HFF-Myc (cell line): ENCODE measurements around the gene SLC6A11.

Experiments
- DNase-seq: peaks from one replicate; pipeline ENCODE4 v3.0.0-alpha.2; 2011; ENCODE audit warnings: low read depth; ENCODE audit errors: extremely low read depth
- H3K4me3 ChIP-seq: replicated peaks from 2 replicates; pipeline ENCODE4 v1.5.1; 2011; ENCODE audit warnings: low read depth, mild to moderate bottlenecking, control low read depth, low read length
- TF ChIP-seq, protein P1 (sequence below): IDR thresholded peaks from 2 replicates; pipeline ENCODE4 v1.5.1; 2012; ENCODE audit warnings: mild to moderate bottlenecking, low read depth, low read length, control low read depth; ENCODE audit errors: missing control alignments

Gene SLC6A11

DNA sequence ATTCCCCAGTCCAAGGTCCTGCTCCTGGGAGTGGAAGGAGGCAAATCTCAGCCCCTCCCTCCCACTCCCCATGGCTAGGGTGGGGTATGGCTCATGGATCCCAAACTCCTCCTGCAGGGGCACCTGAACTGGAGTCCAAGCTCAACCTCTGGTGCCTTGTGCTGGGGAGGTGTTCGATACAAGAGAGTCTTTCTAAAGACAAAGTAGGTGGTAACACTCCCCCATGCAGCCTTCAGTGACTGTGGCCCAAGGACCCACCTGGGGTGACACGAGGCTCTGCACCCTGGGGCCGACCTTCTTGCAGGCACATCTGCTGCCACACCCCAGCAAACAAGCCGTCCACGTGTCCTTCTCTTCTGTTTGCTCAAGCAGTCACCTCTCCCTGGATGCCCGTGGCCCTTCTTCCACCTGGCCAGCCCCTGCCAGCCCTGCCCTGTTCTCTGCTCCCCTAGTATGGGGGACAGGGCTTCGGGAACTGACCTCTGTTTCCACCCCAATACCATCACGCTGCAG is 36.7 kb upstream of the SLC6A11 start:
- H3K4me3 ChIP-seq = no peak overlapping the region
- TF ChIP-seq, protein P1, sequence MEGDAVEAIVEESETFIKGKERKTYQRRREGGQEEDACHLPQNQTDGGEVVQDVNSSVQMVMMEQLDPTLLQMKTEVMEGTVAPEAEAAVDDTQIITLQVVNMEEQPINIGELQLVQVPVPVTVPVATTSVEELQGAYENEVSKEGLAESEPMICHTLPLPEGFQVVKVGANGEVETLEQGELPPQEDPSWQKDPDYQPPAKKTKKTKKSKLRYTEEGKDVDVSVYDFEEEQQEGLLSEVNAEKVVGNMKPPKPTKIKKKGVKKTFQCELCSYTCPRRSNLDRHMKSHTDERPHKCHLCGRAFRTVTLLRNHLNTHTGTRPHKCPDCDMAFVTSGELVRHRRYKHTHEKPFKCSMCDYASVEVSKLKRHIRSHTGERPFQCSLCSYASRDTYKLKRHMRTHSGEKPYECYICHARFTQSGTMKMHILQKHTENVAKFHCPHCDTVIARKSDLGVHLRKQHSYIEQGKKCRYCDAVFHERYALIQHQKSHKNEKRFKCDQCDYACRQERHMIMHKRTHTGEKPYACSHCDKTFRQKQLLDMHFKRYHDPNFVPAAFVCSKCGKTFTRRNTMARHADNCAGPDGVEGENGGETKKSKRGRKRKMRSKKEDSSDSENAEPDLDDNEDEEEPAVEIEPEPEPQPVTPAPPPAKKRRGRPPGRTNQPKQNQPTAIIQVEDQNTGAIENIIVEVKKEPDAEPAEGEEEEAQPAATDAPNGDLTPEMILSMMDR = no peak
- no peak for DNase-seq

DNA sequence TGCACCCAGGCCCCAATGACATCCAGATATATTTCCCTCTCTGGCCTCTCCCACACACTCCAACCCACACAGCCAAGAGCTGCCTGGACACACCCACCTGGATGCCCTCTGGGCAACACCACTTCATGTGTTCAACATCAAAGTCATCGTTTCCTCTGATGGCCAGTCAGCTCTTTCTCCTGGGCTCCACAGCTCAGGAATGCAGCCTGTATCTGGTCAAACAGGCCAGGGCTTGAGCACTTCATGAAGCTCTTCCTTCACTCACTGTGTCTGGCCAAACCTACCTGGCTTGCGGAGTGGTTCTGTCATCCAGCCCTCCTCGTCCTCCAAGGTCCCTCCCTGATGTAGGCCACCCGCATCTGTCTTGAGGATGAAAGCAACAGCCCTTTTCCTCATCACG is 35.8 kb upstream of the SLC6A11 start:
- TF ChIP-seq, protein P1 = no peak

DNA sequence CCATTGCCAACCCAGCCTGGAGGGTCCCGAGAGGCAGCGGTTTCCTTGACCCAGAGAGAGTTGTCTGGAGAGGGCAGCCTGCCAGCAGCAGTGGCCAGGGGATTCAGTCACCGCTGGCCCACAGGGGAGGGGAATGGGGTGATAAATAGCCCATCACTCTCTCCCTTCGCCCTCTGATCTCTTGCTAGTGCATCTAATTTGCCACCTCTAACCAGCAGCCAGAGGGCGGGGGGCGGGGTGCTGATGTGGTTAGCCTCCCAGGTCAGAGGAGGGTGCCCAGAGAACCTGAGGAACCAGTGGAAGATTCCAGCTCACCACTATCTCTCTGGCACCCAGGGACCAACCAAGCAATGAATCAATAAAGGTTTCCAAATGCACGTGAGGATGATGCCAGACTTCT is 35.1 kb upstream of the SLC6A11 start:
- H3K4me3 ChIP-seq = no peak overlapping the region
- DNase-seq = no peak
- TF ChIP-seq, protein P1 = no peak

More for the DNA sequence above, 35.8 kb upstream of the SLC6A11 start:
- H3K4me3 ChIP-seq = no peak overlapping the region
- DNase-seq = no peak

DNA sequence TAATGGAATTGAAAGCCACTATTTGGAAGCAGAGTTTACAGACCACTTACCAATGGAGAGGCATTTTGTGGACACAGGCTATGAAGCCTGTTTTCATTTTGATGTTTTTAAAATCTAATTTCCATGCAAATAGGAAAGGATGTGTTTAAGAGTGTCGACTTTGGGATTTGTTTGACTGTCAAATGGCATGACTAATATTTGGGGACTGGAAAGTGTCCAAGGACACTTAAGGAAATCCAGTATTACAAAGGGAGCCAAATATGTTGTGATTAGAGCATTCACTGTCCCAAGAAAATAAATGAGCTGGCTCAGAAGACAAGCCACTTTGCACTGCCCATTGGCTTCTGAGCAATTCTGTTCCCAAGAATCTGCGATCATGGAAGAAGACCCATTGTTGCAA is 34.0 kb upstream of the SLC6A11 start:
- no peak for DNase-seq
- no peak overlapping the region for H3K4me3 ChIP-seq
- TF ChIP-seq, protein P1 = no peak

DNA sequence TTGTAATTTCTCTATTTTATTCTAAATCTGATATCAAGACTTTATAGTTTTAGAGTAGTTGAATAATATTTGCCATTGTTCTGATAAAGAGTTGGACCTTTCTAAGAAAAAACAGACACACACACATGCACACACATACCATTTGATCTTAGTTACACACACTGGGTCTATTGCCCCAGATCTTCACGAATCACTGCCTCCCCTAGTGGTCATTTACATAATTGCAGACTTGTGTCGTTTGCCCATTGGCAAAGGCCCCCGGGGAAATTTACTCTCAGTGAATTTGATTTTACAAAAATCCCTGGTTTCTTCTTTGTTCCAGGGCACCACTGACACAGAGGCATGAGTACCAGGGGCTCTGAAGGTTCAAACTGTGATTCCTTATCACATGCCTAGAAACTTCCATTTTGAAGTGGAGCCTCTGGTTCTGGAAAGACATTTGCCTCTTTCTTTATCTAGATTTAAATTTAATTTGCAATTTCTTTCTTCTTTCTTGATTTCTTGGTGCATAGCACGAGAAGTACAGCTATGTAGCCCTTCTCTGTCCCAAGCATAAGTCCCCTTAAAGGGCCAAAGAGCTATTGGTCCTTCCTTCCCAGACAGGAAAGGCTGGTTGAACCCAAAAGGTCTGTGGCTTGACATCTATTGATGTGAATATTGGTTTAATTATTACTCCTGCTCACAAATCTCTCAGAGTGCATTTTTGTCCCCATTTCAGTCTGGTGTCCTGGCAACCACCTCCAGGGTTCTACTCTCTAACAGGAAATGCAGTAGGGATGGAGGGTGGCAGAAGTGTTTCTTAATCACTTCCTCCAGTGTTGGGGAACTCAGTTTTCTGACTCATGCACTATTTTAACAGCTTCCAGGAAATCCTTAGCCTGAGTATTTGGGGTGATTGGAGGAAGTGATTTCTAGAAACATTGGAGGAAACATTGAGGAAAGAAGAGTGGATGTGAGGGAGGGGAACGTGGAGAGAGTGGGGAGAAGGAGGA is 32.4 kb upstream of the SLC6A11 start:
- no peak for DNase-seq
- no peak overlapping the region for H3K4me3 ChIP-seq
- TF ChIP-seq, protein P1 = peak; percentile 75

DNA sequence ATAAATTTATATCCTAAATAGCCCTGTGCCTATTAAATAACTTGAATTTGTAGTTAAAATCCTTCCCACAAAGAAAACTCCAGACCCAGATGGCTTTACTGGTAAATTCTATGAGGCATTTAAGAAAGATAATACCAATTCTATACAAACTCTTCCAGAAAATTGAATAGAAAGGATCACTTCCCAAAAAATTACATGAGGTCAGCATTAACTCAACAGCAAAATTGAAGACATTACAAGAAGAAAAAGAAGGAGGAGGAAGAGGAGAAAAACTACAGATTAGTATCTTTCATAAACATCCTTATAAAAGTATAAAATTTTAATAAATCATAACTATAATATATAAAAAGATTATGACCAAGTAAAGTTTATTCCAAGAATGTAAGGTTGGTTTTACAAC is 29.4 kb upstream of the SLC6A11 start:
- no peak for DNase-seq
- TF ChIP-seq, protein P1 = no peak
- H3K4me3 ChIP-seq = no peak overlapping the region
